ENCODE measurements around the gene TNFRSF1B.

Gene TNFRSF1B

DNA sequence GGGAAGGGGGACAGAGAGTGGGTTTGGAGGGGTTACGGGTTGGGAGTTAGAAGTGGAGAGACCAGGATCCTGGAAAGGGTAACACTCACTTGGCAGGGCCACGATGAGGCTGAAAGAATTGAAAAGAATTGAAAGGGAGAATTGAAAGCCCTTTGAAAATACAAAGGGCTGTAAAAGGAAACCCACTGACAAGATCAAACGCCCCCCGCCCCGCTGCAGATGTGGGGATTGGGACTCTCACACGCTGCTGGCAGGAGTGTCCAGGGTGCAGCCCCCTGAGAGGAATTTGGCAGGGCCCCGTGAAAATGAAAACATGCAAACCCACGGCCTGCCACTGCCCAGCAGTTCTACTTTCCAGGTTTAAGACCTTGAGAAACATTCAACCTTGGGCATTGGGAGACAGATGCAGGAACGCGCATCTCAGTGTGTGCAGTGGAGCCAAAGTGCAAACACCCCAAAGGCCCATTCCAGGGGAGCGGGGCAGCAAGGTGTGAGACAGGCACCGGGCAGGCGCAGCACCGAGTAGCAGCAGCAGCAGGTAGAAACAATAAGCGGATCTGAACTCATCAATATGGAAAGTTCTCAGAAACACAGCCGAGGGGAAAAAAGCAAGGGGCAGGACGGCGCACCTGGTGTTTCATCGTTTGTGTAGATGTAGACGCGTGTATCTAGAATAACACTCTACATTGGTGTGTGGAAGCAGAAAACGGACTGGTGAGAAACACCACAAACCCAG is 8.3 kb upstream of the TNFRSF1B start:
- no peak for DNase-seq

DNA sequence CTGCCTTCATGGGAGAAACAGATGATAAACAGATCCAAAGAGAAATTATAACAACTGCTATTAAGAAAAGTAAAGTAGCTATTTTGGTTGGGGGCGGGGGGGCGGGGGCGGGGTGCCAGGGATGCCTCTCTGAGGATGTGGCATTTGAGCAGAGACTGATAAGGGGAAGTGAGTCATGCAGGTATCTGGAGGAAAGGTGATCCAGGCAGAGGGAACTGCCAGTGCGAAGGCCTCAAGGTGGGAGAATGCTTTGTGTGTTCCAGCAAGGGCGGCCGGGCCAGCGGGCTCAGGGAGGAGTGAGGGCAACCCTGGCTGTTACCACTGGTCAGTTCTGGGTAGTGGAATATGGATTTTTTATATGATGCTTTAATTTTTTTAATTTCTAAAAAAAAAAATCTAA is 7.0 kb upstream of the TNFRSF1B start:
- DNase-seq: no peak

DNA sequence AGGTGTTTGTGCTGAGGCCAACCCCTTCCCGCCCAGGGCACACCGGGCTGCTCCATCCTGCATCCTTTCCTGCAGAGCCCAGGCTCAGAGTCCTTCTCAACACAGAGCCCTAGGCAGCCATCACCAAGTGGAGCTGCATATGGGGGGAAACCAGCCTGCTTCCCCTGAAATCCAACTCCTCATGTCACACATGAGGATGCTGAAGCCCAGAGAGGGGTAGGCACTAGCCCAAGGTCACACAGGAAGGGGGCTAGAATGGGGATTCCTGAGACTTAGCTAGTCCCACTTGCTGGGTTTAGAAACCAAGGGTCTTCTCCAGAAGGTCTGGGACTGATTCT is 5.5 kb upstream of the TNFRSF1B start:
- DNase-seq: no peak

- DNase-seq: peak; percentile 38
Measured at GRCh38 chr1:12161662-12162458, 4.9 kb upstream of the TNFRSF1B start.

DNA sequence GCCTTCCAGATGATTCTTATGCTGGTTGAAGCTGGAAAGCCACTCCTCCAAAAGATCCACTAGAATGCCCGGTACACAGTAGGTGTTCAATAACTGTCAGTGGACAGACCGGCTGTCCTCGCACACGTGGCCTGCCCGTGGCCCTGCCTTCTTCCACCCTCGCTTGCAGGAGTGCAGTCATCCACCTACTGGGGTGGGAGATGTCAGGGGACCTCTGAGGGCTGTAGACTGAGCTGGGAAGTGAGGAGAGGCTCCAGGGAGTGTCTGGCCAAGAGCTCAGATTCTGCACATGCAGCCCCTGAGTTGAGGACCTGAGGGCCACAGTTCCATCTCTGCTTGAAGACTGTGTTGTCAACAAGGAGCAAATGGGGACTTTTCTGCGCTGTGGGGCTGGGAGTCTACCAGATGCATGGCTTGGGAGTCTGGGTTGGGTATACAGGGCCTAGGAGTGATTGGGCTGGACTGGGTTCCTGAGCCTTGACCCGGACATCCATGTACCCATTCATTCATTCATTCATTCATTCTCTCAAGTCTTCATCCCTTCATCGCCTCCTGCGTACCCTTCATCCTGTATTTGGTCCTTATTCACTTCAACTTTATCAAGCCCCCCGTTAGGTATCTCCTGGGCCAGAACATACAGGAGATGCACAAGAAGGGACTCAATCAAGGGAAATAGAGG is 4.2 kb upstream of the TNFRSF1B start:
- no peak for DNase-seq

DNA sequence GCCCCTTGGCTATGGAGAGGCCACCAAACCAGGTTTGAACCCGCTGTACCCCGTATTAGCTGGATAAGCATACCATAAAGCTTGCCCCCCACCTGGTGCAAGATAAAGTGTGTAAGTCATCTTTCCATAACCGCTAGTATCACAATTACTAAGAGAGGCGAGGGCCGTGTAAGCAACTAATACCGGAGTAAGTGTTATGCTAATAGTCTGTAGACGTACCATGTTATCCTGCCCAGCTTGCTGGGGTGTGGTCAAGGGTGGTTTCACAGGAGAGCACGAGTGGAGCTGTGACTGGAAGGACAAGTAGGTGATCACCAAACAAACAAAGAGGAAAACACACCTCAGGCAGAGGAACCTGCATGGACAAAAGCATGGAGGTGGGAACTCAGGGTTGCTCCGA is 3.6 kb upstream of the TNFRSF1B start:
- no peak for DNase-seq

DNA sequence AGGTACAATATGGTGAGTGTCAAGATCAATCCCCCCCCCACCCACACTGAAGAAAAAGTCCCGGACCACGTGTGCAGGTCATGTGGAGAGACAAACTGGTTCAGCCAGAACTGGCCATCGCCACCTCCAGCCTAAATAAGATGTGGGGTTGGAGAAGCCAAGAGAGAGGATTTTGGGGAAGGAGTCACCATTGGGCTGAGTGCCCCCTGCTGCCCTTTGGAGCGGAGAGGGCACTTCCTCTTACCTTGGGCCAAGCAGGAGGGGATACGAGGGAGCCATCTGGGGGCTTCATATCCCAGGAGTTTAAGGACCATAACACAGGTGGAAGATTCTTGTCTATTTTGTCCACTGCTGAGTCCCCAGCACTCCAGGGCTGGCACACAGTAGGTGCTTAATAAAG is 2.6 kb upstream of the TNFRSF1B start:
- DNase-seq: no peak

- no peak for DNase-seq
Measured at GRCh38 chr1:12165342-12165741, 1.4 kb upstream of the TNFRSF1B start.

GRCh38 chr1:12167493-12168429 is 970 bp downstream of the TNFRSF1B start:
- no peak for DNase-seq

- no peak for DNase-seq
Measured at GRCh38 chr1:12168451-12169160, 1.8 kb downstream of the TNFRSF1B start.

DNA sequence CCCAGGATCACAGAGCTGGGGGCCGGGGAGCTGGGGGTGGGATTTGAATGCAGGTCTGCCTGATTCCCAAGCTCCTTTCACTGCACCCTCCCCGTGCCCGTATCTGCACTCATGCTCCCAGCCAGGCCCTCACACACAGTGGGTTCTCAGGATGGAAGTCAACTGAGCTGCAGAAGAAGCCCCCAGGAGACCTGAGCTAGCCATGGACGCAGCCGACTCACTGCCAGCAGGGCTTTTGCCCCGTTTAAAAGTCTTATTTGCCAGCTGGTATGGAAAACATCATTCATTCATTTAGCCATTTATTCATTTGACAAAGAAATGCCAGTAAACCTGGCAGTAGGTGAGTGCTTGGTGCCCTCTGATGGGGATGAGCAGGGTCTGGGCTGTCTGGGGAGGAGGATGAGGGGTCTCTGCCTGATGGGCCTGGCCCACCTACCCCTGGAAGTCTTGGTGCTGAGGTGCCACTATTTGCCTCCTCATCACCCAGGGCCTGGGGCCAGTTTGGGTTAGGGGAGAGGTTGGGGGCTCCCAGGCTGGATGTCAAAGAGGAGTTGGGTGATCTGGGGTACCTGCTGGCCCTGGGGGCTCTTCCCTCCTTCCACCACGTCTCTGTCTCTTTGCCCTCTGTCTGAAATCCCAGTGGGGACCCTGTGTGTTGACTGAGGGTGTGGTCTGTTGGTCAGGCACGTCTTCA is 2.8 kb downstream of the TNFRSF1B start:
- no peak for DNase-seq

DNA sequence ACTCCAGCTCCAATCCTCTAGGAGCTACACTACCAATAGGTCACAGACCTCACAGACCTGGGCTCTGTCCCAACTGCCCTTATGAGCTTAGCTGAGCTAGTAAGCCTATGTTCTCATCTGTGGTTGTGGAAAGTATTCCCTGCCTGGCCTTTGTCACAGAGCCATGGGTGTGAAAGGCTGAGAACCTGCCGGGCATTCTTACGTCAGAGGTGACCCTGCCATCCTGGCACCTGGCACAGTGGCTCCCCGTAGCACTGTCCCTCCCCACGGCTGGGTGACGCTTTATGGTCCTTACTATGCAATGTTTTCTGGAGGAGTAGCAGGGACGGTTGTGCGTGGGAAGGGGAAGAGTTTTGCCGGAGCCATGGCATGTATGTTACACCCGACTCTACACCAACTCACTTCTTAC is 3.5 kb downstream of the TNFRSF1B start:
- DNase-seq: no peak

GRCh38 chr1:12171206-12172041 is 4.6 kb downstream of the TNFRSF1B start:
- DNase-seq: no peak

GRCh38 chr1:12172042-12172851 is 5.5 kb downstream of the TNFRSF1B start:
- no peak for DNase-seq

- DNase-seq: no peak
Measured at GRCh38 chr1:12173041-12173509, 6.3 kb downstream of the TNFRSF1B start.

GRCh38 chr1:12173631-12174121 is 6.9 kb downstream of the TNFRSF1B start:
- peak; percentile 40 for DNase-seq

DNA sequence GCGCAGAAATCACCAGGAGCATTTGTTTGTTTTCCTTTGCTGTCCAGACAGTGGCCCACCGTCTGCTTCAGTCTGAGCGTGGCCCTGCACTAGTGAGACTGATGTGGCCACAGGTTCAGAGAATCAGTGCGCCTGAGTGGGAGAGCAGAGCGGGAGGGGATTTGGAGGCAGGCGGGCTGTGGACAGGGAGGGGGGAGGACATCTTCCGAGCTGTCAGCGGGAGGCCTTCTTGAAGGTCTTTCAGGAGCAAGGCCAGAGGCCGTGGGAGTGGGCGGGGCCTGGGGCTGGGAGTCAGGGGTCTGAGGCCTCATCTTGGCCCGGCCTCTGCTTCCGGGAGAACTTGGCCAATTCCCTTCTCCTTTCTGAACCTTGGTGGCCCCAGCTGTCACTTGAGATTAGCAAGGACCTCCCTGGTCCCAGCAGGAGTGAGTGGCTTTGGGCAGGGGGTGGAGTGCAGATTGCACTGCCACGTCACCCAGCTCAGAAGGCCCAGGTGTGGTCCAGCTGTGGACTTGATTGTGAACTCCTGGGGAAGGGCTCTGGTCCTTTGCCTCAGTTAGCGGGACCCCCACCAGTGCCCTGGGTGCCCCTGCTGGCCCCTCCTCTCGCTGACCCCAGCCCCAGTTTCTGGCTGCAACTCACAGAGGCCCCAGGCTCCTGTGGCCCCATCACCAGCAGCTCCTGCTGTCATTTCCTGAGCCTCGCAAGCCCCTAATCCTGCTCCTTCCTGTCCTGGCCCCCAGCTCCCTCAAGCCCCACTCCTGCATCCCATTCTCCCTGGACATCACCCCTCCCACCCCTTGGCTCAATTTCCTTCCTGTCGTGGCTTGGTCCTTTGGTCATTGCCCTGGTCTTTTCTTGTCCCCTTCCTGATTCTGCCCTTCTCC is 8.4 kb downstream of the TNFRSF1B start:
- DNase-seq: no peak
